Neutrophil (primary cell): ENCODE measurements around the gene FERMT3.

ENCODE experiments used
- H3K27ac ChIP-seq: fragments of 200-600 bp; sonication (generic); 2 replicates; pipeline ENCODE4 v1.5.1; 2016; ENCODE audit warnings: mild to moderate bottlenecking, moderate library complexity
- H3K27me3 ChIP-seq: fragments of 200-600 bp; sonication (generic); 2 replicates; pipeline ENCODE4 v1.6.0; 2016; ENCODE audit warnings: mild to moderate bottlenecking
- H3K36me3 ChIP-seq: fragments of 200-600 bp; sonication (generic); 2 replicates; pipeline ENCODE4 v1.5.1; 2017
- H3K4me1 ChIP-seq, 2 experiments: fragments of 200-600 bp in 1 of 2; sonication (generic) in 1 of 2; 1 replicate in 1 of 2; 2 replicates in 1 of 2; pipeline versions ENCODE4 v1.5.1 to v1.6.1; 2013 to 2016; ENCODE audit warnings: low read depth in 1 of 2, low read length in 1 of 2, mild to moderate bottlenecking in 1 of 2, moderate library complexity in 1 of 2; ENCODE audit not compliant: control insufficient read depth in 1 of 2, insufficient read depth in 1 of 2
- H3K4me3 ChIP-seq, 2 experiments: fragments of 200-600 bp in 1 of 2; sonication (generic) in 1 of 2; 1 replicate in 1 of 2; 2 replicates in 1 of 2; pipeline ENCODE4 v1.5.1; 2013 to 2016; ENCODE audit warnings: low read depth in 1 of 2, low read length in 1 of 2, mild to moderate bottlenecking in 1 of 2, moderate library complexity in 1 of 2
- H3K9me3 ChIP-seq: fragments of 200-600 bp; sonication (generic); 2 replicates; pipeline ENCODE4 v1.5.1; 2016
- TF ChIP-seq, protein P1 (sequence below): fragments of 200-600 bp; sonication (generic); IDR thresholded peaks from 2 replicates; pipeline ENCODE4 v1.5.1; 2016; ENCODE audit warnings: antibody characterized with exemption

The FERMT3 gene

DNA sequence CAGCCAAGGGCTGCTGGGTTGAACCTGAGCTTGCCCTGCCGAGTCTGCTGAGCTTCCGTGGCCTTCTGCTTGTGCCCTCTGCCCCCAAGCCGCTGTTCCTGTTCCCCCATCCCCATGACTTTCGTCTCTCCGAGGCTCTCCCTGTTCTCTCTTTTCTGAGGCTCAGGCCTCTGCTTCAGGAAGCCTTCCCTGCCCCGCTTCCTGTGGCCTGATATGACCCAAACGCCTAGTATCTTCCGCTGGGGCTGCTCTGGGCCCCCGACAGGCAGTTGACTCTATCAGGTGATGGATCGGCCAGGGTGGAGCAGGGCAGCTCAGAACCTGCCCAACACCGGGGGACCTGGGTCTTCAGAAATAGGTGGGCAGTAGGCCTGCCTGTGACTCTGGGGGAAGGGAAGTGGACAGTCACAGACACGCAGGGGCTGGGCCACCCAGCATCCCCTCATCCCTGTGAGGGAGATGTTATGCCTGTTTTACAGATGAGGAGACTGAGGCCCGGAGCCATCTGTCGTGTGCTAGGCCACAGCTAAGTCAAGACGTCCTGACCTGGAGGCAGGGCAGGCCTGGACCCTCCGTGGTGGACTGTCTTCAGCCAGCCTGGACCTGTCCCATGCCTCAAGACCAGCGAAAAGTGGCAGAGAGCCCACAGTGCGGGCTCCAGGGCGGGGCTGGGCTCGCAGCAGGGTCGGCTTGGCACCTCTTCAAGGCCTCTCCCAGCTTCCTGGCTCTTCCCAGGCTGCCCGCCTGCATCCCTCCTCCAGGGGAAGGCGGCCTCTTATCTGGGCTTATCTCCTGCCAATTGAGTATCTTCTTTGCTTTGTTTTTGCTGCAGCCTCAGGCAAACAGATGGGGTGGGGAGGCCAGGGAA lies 61.7 kb downstream of the FERMT3 start:
- Histone ChIP-seq H3K27me3 (no peaks in the 10 kb centered on the region), H3K4me3 (peak overlapping the region; percentile 96 to 99), H3K36me3 (peaks cover 33% of the 10 kb centered on the region), H3K9me3 (no peaks in the 10 kb centered on the region), H3K4me1 (peaks cover 36% of the 10 kb centered on the region in 2 experiments), H3K27ac (peak overlapping the region; percentile 98)
- TF ChIP-seq, protein P1, sequence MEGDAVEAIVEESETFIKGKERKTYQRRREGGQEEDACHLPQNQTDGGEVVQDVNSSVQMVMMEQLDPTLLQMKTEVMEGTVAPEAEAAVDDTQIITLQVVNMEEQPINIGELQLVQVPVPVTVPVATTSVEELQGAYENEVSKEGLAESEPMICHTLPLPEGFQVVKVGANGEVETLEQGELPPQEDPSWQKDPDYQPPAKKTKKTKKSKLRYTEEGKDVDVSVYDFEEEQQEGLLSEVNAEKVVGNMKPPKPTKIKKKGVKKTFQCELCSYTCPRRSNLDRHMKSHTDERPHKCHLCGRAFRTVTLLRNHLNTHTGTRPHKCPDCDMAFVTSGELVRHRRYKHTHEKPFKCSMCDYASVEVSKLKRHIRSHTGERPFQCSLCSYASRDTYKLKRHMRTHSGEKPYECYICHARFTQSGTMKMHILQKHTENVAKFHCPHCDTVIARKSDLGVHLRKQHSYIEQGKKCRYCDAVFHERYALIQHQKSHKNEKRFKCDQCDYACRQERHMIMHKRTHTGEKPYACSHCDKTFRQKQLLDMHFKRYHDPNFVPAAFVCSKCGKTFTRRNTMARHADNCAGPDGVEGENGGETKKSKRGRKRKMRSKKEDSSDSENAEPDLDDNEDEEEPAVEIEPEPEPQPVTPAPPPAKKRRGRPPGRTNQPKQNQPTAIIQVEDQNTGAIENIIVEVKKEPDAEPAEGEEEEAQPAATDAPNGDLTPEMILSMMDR, result no peak

DNA sequence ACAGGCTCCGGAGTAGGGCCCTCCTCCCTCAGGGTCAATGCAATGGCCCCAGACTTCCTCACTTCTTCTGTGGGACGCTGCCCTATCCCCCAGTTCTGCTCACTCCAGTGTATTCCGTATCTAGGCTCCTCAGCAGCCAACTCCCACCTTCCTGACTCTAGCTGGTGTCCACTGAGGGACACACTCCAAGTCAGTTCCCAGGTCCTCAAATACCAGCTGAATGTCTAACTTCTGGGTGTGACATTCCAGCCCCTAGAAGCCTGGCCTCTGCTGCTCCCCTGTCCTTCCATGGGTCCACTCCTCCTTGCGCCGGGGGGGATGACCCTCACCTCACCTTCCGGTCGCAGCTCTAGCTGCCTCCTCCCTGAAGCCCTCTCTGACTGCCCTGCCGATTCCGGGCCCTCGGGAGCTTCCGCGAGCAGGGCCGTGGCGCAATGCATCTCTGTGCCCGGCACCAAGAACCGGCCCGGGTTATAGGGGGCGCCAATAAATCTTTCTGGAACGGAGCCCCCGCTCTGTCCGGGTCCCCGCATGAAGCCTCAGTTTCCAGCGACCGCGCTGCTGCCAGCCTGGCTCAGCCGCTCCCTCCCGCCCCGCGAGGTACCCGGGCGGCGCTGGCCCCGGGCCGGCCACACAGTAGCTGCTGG lies 62.5 kb downstream of the FERMT3 start:
- H3K27me3 ChIP-seq, result no peaks in the 10 kb centered on the region
- peak overlapping the region; percentile 96 to 99 for H3K4me3 ChIP-seq
- H3K36me3 ChIP-seq, result peaks cover 25% of the 10 kb centered on the region
- H3K4me1 ChIP-seq, result peaks cover 36% of the 10 kb centered on the region in 2 experiments
- peak overlapping the region; percentile 98 for H3K27ac ChIP-seq
- TF ChIP-seq, protein P1, result no peak
- no peaks in the 10 kb centered on the region for H3K9me3 ChIP-seq

DNA sequence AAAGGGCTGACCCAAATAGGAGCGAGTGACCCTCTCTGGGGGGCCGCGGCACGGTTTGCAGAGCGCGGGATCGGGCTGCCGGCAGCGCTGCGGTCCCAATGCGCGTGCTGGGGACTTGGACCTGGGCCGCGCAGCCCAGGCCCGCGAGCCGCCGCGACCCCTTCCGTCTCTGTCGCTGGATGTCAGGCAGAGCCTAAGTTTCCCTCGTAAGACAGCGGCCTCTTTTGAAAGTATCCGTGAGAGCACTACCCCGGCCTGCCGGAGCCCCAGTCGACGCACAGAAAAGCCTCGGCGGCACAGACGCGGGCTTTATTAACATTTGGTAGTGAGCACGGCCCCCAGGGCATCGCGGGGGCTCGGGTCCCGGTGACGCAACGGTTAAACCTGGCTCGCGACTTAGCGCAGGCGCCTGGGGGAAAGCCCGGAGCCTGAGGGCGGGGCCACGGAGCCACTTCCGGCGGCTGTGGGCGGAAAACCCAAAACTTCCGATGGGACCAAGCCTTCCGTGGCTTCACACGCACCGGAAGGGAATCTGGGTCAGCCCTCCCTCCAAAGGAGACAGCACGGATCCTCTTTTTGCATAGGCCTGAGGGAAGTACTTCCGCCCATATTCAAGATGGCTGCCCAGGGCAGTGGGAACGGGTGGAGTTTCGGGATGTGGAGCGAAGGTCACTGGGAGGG lies 63.2 kb downstream of the FERMT3 start:
- peak overlapping the region; percentile 96 to 99 for H3K4me3 ChIP-seq
- TF ChIP-seq, protein P1, result no peak
- peak overlapping the region; percentile 98 for H3K27ac ChIP-seq
- peaks cover 20% of the 10 kb centered on the region for H3K36me3 ChIP-seq
- no peaks in the 10 kb centered on the region for H3K9me3 ChIP-seq
- no peaks in the 10 kb centered on the region for H3K27me3 ChIP-seq
- H3K4me1 ChIP-seq, result peaks cover 36% of the 10 kb centered on the region in 2 experiments
